ENCODE data around the gene CHCHD6. TPM values are rescaled to one million over a fixed set of nuclear protein-coding genes. Genes with fewer than 3 reads are reported as not detected.

Gene CHCHD6
- total and polyA plus RNA-seq, 2 donors (not counting 3 experiments of a cell fraction or from before 2014, with no cell fraction given): 8.4 to 10.1 TPM

- Histone ChIP-seq H3K4me2 (ENCODE audit: insufficient read depth, low read length) (no peak overlapping the region), H3K27me3 (ENCODE audit: control insufficient read depth in 2 of 2, insufficient read depth in 2 of 2, low read length in 2 of 2) (no peaks in the 10 kb centered on the region), H4K20me1 (replicated peaks; ENCODE audit: control insufficient read depth, extremely low read depth, insufficient read depth, low read length) (no peaks in the 10 kb centered on the region), H3K27ac (ENCODE audit: insufficient read depth, low read depth, low read length) (no peak overlapping the region), H3K9me3 (replicated peaks; ENCODE audit: control insufficient read depth, insufficient read depth, low read length) (no peaks in the 10 kb centered on the region), H2AFZ (ENCODE audit: low read depth, low read length) (no peak overlapping the region), H3K4me1 (ENCODE audit: control insufficient read depth, extremely low read depth, insufficient read depth, low read length) (no peaks in the 10 kb centered on the region), H3K9me1 (replicated peaks; ENCODE audit: control insufficient read depth, extremely low read depth, insufficient read depth, low read length) (no peaks in the 10 kb centered on the region), H3K36me3 (ENCODE audit: control insufficient read depth in 2 of 2, extremely low read depth in 1 of 2, insufficient read depth in 2 of 2, low read length in 2 of 2) (no peaks in the 10 kb centered on the region), H3K9ac (replicated peaks; ENCODE audit: extremely low read depth, insufficient read depth, low read length) (no peak overlapping the region), H3K79me2 (ENCODE audit: control insufficient read depth, insufficient read depth, low read length) (no peaks in the 10 kb centered on the region), H3K4me3 (replicated peaks in 1 of 3; ENCODE audit: insufficient read depth in 1 of 3, low read depth in 1 of 3, low read length in 3 of 3) (no peak overlapping the region)
- DNase-seq (ENCODE audit: low read depth, low spot score) (no peak), FAIRE-seq (no peak)
- dilution Hi-C loops (cut with MboI; ENCODE audit: extremely low pct_ligation_motif_present, low sequenced_read_pairs) (no loop called here), intact Hi-C loops (cut with micrococcal nuclease) (no loop called here)
- TF ChIP-seq POLR2A (IDR thresholded peaks at IDR 0.05; ENCODE audit: low read depth, low read length): no peak
- no peak for TF ChIP-seq POLR2AphosphoS5 (IDR thresholded peaks at IDR 0.05; ENCODE audit: insufficient read depth, low read depth, low read length)
- no peak for TF ChIP-seq EZH2 (IDR thresholded peaks at IDR 0.05; ENCODE audit: borderline replicate concordance, low read depth, low read length, severe bottlenecking)
- no peak for TF ChIP-seq MAX (IDR thresholded peaks at IDR 0.05; ENCODE audit: insufficient read depth, insufficient read length)
- TF ChIP-seq MYC (IDR thresholded peaks at IDR 0.05; ENCODE audit: low read depth, low read length): no peak
- no peak for TF ChIP-seq GATA2 (IDR thresholded peaks at IDR 0.05; ENCODE audit: insufficient read depth, insufficient read length, low read depth, low read length)
- no peak for TF ChIP-seq JUN (IDR thresholded peaks at IDR 0.05; ENCODE audit: borderline replicate concordance, insufficient read depth, insufficient read length, low read depth)
- TF ChIP-seq, protein P1, sequence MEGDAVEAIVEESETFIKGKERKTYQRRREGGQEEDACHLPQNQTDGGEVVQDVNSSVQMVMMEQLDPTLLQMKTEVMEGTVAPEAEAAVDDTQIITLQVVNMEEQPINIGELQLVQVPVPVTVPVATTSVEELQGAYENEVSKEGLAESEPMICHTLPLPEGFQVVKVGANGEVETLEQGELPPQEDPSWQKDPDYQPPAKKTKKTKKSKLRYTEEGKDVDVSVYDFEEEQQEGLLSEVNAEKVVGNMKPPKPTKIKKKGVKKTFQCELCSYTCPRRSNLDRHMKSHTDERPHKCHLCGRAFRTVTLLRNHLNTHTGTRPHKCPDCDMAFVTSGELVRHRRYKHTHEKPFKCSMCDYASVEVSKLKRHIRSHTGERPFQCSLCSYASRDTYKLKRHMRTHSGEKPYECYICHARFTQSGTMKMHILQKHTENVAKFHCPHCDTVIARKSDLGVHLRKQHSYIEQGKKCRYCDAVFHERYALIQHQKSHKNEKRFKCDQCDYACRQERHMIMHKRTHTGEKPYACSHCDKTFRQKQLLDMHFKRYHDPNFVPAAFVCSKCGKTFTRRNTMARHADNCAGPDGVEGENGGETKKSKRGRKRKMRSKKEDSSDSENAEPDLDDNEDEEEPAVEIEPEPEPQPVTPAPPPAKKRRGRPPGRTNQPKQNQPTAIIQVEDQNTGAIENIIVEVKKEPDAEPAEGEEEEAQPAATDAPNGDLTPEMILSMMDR (IDR thresholded peaks at IDR 0.05; ENCODE audit: extremely low read depth in 1 of 2, insufficient read depth in 1 of 2, low read depth in 1 of 2, low read length in 2 of 2): no peak
- no peak for TF ChIP-seq FOS (IDR thresholded peaks at IDR 0.05; ENCODE audit: borderline replicate concordance, insufficient read depth, low read length)
- POLR2A ChIA-PET: no interaction called here
- BruUV-seq (replicated peaks): no TSS peak
- CTCF ChIA-PET: no interaction called here
Measured at GRCh38 chr3:126832933-126833332, 128.9 kb downstream of the CHCHD6 start.

Data from endothelial cell of umbilical vein (primary cell).